OCI-M1 (cell line): ENCODE data around the gene CARD10.
A peak's percentile ranks its signal among the peaks of the same experiment; 100 is the strongest.
"Not testable (repeated sequence)": the region's sequence is repeated elsewhere in the genome, so short reads cannot be mapped to it uniquely, and the experiment has no call there.

ENCODE experiments used
- DNase-seq: peaks from one replicate; lab custom pipeline; 2025; lab: John Stamatoyannopoulos, UW

The CARD10 gene

GRCh38 chr22:37527081-37527752 lies 8.0 kb upstream of the CARD10 start:
- not testable (repeated sequence) for DNase-seq

GRCh38 chr22:37526376-37526775 lies 7.2 kb upstream of the CARD10 start:
- DNase-seq: no peak

- DNase-seq: no peak
Measured at GRCh38 chr22:37525746-37526350, 6.6 kb upstream of the CARD10 start.

- DNase-seq: no peak
Measured at GRCh38 chr22:37525073-37525745, 6.0 kb upstream of the CARD10 start.

GRCh38 chr22:37522482-37522881 lies 3.3 kb upstream of the CARD10 start:
- DNase-seq: no peak

GRCh38 chr22:37521236-37521739 lies 2.1 kb upstream of the CARD10 start:
- no peak for DNase-seq

GRCh38 chr22:37520776-37521191 lies 1.6 kb upstream of the CARD10 start:
- DNase-seq: peak; percentile 47

- DNase-seq: no peak
Measured at GRCh38 chr22:37518509-37519267, 527 bp downstream of the CARD10 start.

- no peak for DNase-seq
Measured at GRCh38 chr22:37517826-37518450, 1.3 kb downstream of the CARD10 start.

GRCh38 chr22:37516456-37516855 lies 2.8 kb downstream of the CARD10 start:
- no peak for DNase-seq

- DNase-seq: no peak
Measured at GRCh38 chr22:37515901-37516300, 3.3 kb downstream of the CARD10 start.

- no peak for DNase-seq
Measured at GRCh38 chr22:37514526-37515051, 4.6 kb downstream of the CARD10 start.

- no peak for DNase-seq
Measured at GRCh38 chr22:37511395-37512104, 7.7 kb downstream of the CARD10 start.

GRCh38 chr22:37510091-37510490 lies 9.1 kb downstream of the CARD10 start:
- DNase-seq: no peak

GRCh38 chr22:37509059-37509860 lies 10.0 kb downstream of the CARD10 start:
- no peak for DNase-seq

- DNase-seq: no peak
Measured at GRCh38 chr22:37508431-37508992, 10.7 kb downstream of the CARD10 start.

- no peak for DNase-seq
Measured at GRCh38 chr22:37507731-37508130, 11.5 kb downstream of the CARD10 start.

- DNase-seq: no peak
Measured at GRCh38 chr22:37505989-37506388, 13.2 kb downstream of the CARD10 start.

- DNase-seq: no peak
Measured at GRCh38 chr22:37505565-37505964, 13.7 kb downstream of the CARD10 start.

GRCh38 chr22:37504964-37505363 lies 14.3 kb downstream of the CARD10 start:
- DNase-seq: no peak
